GM12891 (cell line): ENCODE measurements around the gene PDCD1LG2.
A peak's percentile ranks its signal among the peaks of the same experiment; 100 is the strongest.

Experiments used
- DNase-seq: peaks from one replicate; pipeline ENCODE4 v3.0.0; 2011; ENCODE audit warnings: low spot score; ENCODE audit not compliant: insufficient read length
- FAIRE-seq: peaks from 2 replicates; lab custom pipeline; 2011; peaks lifted over from hg19 to GRCh38; lab: Jason Lieb, UNC
- PAX5 ChIP-seq: IDR thresholded peaks from 2 replicates; pipeline ENCODE4 v1.6.1; 2011; ENCODE audit warnings: low read length, moderate library complexity, mild to moderate bottlenecking; ENCODE audit not compliant: insufficient read depth, severe bottlenecking
- POLR2A ChIP-seq: IDR thresholded peaks from 2 replicates; pipeline ENCODE4 v1.6.1; 2011; ENCODE audit warnings: low read depth, low read length, control low read depth
- POLR2AphosphoS5 ChIP-seq: IDR thresholded peaks from 2 replicates; pipeline ENCODE4 v1.6.1; 2011; ENCODE audit warnings: low read depth, low read length, control low read depth
- POU2F2 ChIP-seq: IDR thresholded peaks from 2 replicates; pipeline ENCODE4 v1.6.1; 2011; ENCODE audit warnings: low read depth, mild to moderate bottlenecking, control low read depth, low read length, moderate library complexity
- SPI1 ChIP-seq: IDR thresholded peaks from 2 replicates; pipeline ENCODE4 v1.6.1; 2011; ENCODE audit warnings: low read depth, low read length, control low read depth
- TAF1 ChIP-seq: IDR thresholded peaks from 2 replicates; pipeline ENCODE4 v1.6.1; 2011; ENCODE audit warnings: low read depth, low read length, control low read depth

PDCD1LG2 gene

GRCh38 chr9:5518937-5519319, 8.6 kb downstream of the PDCD1LG2 start:
- no peak for TF ChIP-seq POU2F2
- no peak for TF ChIP-seq POLR2AphosphoS5
- TF ChIP-seq PAX5, result no peak
- TF ChIP-seq SPI1, result no peak
- no peak for TF ChIP-seq POLR2A
- TF ChIP-seq TAF1, result no peak
- FAIRE-seq (no peak), DNase-seq (no peak)

DNA sequence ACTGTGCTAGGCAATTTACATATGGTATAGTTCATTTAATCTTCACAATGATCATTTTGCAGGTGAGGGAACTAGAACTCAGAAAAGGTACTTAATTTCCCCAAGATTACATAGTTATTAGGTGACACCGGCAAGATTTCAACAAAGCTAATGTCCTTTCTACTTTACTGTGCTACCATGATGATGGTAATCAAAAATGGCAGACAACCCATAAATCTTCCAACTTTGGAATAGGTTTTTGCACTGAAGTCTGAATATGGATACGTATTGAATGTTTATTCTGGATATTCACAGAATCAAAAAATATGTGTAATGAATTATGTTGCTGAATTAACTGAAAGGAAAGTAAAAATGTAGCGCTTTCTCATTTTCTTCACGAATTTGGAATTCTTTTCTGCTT, 13.8 kb downstream of the PDCD1LG2 start:
- FAIRE-seq (no peak), DNase-seq (no peak)
- TF ChIP-seq POU2F2 (no peak), POLR2A (no peak), POLR2AphosphoS5 (no peak), TAF1 (no peak), SPI1 (no peak), PAX5 (no peak)

DNA sequence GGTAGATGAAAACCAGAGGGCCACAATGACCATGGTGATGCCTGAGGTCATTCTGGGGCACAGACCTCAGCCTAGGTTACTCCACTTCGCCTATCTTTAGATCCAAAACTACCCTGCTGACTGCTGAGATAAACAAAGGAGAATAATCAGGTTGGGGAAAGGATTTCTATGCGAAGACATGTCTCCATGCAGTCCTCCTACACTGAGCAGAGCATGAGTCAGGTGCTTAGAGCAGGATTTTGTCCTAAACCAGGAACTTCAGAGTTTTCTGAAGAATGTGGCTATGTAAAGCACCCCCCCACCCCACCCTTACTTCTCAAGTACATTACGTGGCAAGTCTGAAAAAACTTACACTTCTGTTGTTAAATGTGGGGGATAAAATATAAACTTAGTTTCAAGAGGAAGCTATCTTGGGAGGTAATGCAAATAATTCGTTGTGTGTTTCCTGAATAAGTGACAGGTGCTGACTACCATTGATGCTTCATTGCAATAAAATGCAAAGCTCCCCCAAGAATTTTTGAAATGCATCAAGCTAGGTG, 19.4 kb downstream of the PDCD1LG2 start:
- peak; percentile 29; the same call in 1 of the 2 replicates for TF ChIP-seq POU2F2
- no peak for TF ChIP-seq PAX5
- FAIRE-seq, result peak; percentile 93
- no peak for DNase-seq

GRCh38 chr9:5531101-5531882, 21.0 kb downstream of the PDCD1LG2 start:
- FAIRE-seq (no peak), DNase-seq (no peak)
- TF ChIP-seq POLR2AphosphoS5 (no peak), SPI1 (no peak), POLR2A (no peak), PAX5 (no peak), TAF1 (no peak), POU2F2 (no peak)

GRCh38 chr9:5532306-5532705, 22.0 kb downstream of the PDCD1LG2 start:
- no peak for TF ChIP-seq POU2F2
- TF ChIP-seq PAX5, result no peak
- no peak for TF ChIP-seq POLR2A
- no peak for TF ChIP-seq POLR2AphosphoS5
- TF ChIP-seq SPI1, result no peak
- TF ChIP-seq TAF1, result no peak
- DNase-seq, result no peak
- FAIRE-seq, result no peak

DNA sequence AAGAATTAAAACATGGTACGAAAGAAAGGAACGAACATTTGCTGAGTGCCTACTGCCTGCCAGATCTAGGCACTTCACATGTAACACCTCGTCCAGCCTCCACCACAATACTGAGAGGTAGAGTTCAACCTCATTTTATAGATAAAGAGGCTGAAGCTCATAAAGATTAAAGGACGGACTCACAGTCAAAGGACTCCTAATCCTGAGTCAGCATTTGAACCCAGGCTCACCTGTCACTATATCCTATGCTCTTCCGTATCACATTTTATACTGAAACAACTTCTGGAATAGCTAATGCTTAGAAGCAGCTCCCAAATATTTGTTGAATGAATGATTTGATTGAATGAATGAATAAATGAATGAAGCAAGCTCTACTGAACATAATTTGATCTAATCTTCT, 22.5 kb downstream of the PDCD1LG2 start:
- DNase-seq (no peak), FAIRE-seq (peak; percentile 5)
- no peak for TF ChIP-seq SPI1
- TF ChIP-seq POLR2A, result no peak
- no peak for TF ChIP-seq POLR2AphosphoS5
- TF ChIP-seq PAX5, result no peak
- TF ChIP-seq TAF1, result no peak
- no peak for TF ChIP-seq POU2F2

DNA sequence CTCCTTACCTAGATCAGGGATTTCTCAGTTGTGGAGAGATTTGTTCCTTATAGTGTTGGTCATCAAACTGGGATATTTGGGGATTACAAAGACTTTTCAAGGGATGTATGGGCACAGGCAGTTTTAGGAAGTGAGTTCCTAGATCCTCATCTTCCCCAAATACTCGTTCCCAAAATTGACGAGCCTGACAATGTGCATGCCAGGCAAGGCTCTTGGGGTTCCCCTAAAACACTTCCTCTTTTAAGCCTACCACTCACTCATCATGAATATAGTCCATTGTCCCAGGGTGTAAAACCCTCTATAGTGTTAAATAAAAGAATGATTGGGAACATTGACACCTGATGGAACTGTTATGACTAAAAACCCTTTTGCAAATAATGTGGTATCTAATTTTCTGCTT, 26.4 kb downstream of the PDCD1LG2 start:
- no peak for FAIRE-seq
- no peak for DNase-seq
- no peak for TF ChIP-seq POU2F2
- TF ChIP-seq SPI1, result peak; percentile 97

GRCh38 chr9:5543875-5544702, 33.8 kb downstream of the PDCD1LG2 start:
- TF ChIP-seq POLR2A, result no peak
- no peak for TF ChIP-seq PAX5
- TF ChIP-seq SPI1, result no peak
- no peak for TF ChIP-seq POU2F2
- TF ChIP-seq POLR2AphosphoS5, result no peak
- no peak for TF ChIP-seq TAF1
- DNase-seq (no peak), FAIRE-seq (peak; percentile 68)

DNA sequence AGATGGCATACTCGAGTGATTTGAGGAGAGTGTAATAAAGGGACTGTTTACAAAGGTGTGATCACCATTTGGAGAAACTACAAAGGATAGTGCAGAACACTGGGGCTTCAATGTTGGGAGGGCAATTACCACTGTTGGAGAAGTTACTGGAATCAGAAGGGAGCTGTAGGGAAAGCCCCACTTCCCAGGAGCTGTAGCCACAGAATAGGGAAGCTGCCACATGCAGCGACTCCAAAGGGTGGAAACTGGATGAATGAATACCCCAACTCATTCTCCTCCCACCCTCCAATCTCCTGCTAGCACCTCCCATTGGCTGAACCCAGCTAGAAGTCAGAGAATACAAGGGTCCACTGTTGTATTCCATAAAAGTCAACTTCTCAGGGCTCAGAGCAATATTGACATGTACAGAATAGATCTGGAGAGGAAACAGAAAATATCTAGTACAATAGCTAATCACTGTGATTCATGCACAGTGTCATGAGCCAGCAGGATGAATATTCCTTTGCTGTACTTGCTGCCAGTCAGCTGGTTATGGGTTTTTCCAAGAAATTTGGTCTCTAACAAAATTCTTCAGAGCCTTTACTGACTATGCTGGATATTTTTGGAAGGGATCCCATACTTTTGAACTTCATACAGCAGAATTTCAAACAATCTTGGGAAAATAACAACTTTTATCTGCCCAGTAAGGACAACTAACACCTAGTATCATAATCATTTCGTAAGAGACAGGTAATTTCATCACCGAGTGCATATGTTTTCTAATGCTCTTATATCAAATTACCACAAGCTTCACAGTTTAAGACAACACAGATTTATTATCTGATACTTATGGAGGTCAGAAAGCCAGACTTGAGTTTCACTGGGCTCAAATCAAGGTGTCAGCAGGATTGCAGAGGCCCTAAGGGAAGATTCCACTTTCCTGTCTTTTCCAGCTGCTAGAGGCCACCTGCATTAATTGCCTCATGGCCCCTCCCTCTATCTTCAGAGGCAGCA, 39.6 kb downstream of the PDCD1LG2 start:
- no peak for DNase-seq
- no peak for FAIRE-seq
- TF ChIP-seq POU2F2, result no peak
- TF ChIP-seq POLR2A, result no peak
- TF ChIP-seq POLR2AphosphoS5, result no peak
- no peak for TF ChIP-seq TAF1
